Activated CD8-positive, alpha-beta memory T cell treated with anti-CD3 and anti-CD28 coated beads, Interleukin-2, amount 50 U/mL, for 48 hours (primary cell): ENCODE data around the gene ZEB1.
"Not testable (repeated sequence)": the region's sequence is repeated elsewhere in the genome, so short reads cannot be mapped to it uniquely, and the experiment has no call there.

ENCODE experiments used
- DNase-seq: peaks from one replicate; pipeline ENCODE4 v3.0.0-alpha.2; 2020

ZEB1 gene

DNA sequence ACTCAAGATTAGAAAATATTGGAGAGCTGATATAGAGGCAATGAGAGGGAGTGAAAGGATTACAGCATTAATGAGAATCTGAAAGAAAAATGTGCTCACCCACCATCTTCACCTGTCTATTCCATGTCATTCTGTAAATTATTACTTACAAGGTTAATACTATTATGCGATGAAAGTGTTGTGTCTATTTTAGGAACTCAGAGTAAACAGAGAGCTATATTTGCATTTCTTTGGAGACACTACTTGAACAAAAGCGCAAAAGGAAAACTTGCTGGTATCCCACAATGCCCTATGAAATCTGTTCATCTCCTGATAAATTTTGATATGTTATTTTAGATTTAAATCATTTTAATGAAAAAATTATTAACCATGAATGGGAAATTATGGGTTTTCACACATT lies 196.1 kb downstream of the ZEB1 start:
- no peak for DNase-seq

DNA sequence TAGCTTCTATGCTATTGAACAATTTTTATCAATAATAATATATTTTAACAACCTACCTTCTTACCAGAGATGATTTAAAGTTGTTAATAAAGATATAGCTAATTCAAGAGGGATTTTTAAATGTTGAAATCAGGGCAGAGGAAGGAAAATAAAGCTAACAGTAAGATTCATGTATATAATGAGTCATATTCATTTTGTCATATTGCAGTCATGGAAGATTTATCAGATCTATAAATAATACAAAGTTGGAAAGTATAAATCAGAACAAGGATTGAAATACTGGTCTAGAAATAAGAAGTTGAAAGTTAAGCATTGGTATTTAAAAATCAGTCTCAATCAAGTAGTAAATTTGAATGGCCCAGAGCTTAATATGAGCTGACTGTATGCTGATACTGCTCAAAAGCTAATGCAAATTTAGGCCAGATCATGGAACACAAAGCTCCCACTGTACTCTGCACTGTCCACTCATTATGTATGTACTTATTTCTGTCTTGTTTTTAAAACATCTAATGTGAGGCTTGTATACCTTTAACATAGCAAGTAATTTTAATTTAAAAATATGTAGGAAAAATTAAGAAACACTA lies 196.9 kb downstream of the ZEB1 start:
- no peak for DNase-seq

DNA sequence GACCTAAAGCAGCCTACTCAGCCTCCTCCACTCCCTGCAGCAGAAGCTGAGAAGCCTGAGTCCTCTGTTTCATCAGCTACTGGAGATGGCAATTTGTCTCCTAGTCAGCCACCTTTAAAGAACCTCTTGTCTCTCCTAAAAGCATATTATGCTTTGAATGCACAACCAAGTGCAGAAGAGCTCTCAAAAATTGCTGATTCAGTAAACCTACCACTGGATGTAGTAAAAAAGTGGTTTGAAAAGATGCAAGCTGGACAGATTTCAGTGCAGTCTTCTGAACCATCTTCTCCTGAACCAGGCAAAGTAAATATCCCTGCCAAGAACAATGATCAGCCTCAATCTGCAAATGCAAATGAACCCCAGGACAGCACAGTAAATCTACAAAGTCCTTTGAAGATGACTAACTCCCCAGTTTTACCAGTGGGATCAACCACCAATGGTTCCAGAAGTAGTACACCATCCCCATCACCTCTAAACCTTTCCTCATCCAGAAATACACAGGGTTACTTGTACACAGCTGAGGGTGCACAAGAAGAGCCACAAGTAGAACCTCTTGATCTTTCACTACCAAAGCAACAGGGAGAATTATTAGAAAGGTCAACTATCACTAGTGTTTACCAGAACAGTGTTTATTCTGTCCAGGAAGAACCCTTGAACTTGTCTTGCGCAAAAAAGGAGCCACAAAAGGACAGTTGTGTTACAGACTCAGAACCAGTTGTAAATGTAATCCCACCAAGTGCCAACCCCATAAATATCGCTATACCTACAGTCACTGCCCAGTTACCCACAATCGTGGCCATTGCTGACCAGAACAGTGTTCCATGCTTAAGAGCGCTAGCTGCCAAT lies 202.2 kb downstream of the ZEB1 start:
- DNase-seq: no peak

DNA sequence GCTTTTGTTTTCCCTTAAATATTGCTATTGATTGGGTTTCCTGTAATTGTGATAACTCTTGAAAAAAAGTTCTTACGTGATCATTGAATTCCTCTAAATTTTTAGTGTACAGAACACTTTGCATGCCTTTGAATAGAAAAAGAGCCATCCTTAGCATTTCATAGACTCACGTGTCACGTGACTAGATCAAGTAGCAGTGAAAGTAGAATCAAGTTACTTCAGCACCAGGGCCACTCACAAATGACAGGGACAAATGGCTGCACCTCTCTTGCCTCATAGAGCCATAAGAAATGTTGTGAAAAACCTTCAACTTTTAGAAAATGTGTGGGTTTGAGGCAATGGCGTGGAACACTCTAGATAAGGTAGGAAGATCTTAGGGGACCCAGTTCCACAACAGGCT lies 203.8 kb downstream of the ZEB1 start:
- no peak for DNase-seq

DNA sequence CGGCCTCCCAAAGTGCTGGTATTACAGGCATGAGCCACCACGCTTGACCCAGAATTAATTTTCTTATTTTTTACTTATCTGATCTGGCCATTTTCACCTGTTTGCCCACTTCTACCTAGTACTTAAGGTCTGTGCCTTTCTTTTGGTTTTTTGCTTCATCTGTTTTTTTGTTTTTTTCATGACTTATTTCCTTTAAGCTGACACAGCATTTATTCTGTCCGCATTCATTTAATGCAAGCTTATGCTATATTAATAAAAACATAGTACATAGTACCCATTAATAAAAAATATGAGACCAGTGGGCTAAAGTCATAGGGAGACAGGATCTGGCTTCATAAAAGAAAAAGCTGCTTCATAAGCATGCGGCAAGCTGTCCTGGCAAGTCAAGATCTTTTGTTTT lies 205.4 kb downstream of the ZEB1 start:
- no peak for DNase-seq

DNA sequence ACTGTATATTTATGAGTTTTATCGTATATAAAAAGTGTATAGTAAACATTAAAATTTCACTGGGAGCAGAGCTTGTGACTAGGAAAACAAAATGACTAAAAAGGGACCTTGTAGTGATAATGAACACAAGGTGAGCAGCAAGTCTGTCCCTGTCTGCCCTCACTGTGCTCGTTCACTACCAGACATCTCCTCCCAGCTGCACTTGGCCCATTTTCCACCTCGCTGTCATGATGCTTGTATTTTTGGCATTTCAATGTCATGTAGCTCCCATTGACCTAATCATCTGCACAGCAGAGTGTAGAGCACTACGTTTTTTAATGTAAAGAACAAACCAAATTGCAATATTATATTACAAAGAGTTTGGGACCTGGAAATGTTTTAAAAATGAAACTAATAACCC lies 207.2 kb downstream of the ZEB1 start:
- no peak for DNase-seq

DNA sequence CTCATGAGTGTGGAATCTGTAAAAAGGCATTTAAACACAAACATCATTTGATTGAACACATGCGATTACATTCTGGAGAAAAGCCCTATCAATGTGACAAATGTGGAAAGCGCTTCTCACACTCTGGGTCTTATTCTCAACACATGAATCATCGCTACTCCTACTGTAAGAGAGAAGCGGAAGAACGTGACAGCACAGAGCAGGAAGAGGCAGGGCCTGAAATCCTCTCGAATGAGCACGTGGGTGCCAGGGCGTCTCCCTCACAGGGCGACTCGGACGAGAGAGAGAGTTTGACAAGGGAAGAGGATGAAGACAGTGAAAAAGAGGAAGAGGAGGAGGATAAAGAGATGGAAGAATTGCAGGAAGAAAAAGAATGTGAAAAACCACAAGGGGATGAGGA lies 207.7 kb downstream of the ZEB1 start:
- DNase-seq: no peak

DNA sequence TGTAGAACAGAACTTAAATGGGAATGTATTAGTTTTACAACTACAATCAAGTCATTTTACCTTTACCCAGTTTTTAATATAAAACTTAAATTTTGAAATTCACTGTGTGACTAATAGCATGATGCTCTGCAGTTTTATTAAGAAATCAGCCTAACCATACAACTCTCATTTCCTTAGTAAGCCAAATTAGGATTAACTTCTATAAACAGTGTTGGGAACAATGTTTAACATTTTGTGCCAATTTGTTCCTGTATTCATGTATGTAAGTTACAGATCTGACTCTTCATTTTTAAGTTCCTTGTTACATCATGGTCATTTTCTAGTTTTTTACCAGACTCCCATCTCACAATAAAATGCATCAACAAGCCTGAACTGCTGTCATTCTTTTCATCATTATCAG lies 209.8 kb downstream of the ZEB1 start:
- no peak for DNase-seq

DNA sequence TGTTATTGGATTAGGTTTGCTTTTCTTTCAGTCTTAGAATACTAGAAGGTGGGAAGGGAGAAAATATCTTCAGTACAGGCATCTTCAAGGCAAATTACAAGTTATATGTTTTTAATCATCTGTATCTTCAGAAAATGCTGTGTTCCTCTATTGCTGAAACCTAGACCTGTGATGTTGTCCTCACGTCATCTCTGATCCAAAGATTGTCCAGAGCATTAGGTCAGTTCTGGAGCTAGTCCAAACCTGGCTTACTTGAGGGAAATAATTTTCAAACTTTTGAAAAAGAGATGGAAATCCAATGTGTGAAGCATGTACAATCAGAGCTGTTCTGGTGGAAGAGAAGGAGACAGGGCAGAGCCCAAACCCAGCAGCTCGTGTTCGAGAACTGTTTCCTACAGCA lies 217.3 kb downstream of the ZEB1 start:
- DNase-seq: no peak

DNA sequence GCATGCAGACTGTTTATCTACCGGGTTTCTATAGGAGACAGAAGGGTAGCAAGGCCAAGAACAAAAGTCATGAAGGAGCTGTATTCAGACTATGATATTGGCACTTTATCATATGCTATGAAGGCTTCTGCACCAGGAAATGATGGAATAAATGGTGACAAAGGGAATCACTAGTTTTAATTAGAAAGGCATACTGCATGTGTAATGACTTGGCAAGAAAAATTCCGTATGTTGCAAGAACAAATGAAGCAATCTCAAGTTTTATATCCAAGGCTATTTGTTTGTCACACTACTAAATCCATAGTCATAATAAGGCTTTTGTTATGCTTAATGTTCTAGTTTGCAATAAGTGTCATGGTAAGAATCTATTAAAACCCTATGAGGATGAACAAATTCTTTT lies 230.9 kb downstream of the ZEB1 start:
- no peak for DNase-seq

DNA sequence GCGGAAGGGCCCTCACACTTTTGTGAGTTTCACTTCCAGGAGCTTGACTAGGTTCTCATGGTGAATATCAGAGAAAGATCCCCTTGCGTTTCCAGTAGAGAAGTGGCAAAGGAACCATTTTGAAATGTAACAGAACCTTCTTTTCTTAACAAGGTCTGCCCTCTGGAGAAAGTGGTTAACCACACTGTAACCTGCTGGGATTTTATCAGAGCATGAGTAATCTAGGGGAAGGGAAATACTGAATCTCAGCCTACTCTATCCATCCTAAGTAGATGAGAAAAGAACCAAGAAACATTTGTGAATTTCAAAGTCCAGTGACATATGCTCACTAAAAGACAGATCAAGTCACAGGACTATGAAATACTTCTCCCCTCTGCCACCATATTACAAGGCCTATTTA lies 235.5 kb downstream of the ZEB1 start:
- no peak for DNase-seq

DNA sequence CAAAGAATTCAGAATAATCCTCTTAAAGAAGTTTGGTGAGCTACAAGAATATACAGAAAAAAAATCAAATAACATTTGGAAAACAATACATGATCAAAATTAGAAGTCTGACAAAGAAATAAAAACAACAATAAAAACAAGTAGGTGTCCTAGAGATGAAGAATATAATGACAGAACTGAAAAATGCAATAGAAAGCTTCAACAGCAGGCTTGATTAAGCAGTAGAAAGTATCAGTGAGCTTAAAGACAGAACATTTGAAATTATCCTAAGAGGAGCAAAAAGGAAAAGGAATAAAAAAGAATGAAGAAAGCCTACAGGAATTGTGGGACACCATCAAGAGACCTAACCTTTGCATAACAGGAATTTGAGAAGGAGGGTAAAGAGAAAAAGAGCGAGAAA lies 238.8 kb downstream of the ZEB1 start:
- no peak for DNase-seq

DNA sequence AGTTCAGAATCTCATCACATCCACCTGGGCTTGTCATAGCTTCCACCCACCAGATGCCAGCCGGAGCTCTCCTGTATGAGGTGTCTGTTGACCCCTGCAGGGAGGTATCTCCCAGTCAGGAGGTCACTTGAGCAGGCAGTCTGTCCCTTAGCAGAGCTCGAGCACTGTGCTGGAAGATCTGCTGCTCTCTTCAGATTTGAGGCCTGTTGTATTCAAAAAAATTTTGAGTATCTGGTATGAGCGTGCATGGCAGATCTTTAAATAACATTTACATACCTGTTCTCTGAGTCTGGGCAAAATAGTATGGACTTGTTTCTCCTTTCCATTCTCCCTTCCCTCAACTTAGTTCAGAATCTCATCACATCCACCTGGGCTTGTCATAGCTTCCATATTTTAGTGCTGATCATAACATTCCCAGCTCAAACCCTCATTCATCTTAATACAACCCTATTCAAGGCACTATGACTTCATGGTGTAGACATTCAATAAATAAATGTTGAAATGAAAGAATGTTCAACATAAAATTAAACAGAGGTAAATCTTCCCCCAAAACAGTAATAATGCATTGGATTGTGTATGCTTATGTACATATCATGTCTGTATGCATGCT lies 249.3 kb downstream of the ZEB1 start:
- not testable (repeated sequence) for DNase-seq

DNA sequence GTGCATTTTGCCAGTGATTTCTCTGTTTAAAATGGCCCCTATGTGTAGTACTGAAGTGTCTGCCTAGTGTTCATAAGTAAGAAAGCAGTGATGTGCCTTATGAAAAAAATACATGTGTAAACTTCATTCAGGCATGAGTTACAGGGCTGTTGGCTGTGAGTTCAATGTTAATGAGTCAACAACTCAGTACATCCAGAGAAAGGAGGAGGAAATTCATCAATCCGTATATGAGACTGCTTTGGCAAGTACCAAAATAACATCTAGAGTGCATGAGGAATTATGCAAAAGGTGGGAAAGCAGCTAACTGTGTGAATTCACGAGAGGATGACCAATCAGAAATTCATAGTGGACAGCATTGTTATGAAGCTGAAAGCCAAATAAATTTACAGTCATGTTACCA lies 255.6 kb downstream of the ZEB1 start:
- no peak for DNase-seq

DNA sequence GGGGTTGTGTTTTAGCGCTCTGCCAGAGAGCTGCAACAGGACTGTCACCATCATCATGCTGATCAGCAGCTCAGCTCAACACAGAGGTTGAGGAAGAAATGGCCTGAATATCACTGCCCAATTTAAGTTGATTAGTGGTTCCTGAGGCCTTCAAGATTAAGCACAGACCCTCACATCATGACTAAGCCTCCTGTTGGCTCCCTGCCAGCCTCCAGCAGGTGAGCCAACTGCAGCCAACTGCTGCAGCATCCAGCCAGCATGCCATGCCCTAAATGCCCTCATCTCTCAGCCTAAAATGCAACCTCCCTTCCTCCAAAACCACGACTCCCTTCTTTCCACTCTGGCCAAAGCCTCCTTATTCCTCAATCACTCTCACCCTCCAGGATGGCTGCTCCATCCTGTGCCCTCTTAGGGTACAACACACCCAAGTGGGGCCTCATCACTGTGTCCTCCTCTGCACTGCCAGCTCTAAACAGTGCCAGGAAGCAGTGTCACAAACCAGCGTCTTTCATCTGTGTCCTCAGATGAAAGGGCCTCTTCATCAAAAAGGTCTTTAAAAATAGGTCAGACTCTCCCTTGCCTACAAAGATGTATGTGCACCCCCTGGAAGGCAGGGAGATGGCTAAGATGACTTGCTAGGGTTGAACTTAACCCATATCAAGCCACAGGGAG lies 259.3 kb downstream of the ZEB1 start:
- DNase-seq: no peak

DNA sequence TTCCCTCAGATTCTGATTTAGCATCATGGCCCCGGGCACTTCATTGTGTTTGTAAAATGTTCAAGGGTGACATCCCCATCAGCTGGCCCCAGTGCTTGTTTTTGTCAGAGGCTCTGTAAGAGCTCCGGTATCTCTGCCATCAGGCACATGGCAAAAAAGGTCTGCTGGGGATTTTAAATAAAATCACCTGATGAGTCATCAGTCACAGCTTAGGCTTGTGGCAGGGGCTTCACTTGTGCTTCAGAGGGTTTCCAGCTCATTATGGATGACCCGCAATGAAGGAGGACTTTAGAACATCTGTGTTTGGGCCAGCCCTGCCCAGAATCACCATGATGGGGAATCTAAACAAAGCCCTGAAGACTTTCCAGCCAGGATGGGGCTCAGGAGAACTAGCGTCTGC lies 259.9 kb downstream of the ZEB1 start:
- no peak for DNase-seq
